C4-2B (cell line): ENCODE results near the gene TAF11L8.

ENCODE experiments used
- CTCF ChIP-seq: fragments of 450-650 bp; conservative IDR thresholded peaks from 2 replicates; pipeline ENCODE4 v1.5.1; 2017; ENCODE audit warnings: mild to moderate bottlenecking
- ZFX ChIP-seq: fragments of 450-650 bp; IDR thresholded peaks from 2 replicates; pipeline ENCODE4 v1.6.1; 2017

DNA sequence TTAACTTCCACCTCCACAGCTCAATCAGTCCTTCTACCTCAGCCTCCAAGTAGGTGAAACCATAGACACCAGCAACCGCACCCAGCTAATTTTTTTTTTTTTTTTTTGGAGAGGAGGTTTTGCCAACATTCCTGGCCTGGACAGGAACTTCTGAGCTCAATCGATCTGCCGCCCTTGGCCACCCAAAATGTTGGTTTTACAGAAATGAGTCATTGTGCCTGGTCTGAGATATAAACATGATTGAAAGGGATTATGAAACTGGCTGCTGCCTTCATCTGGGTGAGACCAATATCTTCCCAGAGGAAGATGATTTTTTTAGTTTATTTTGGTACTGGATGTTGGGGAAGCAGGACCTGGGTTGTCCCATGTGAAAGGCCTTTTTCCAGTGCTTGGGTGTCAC is 28.6 kb upstream of the TAF11L8 start:
- no peak for TF ChIP-seq CTCF
- no peak for TF ChIP-seq ZFX
